ENCODE results near the gene CA10.

DNA sequence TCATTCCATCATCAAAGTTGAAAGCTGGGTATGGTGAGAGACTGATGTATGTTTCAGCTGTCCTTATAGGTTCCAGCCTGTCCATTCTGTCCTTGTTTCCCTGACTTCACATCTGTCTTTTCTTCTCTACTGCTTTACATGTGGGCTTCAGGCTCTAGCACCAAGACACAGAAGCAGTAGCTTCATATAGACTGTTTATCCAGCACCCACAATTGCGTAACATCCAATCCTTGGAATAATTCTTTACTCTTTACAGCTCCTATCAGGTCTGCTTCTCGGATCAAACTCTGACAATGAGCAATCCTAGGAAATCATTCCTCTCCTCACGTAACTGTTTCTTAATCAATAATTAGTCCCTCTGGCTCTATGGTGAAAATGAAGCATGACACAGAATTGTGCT lies 158.9 kb downstream of the CA10 start:
- TF ChIP-seq, protein P1, sequence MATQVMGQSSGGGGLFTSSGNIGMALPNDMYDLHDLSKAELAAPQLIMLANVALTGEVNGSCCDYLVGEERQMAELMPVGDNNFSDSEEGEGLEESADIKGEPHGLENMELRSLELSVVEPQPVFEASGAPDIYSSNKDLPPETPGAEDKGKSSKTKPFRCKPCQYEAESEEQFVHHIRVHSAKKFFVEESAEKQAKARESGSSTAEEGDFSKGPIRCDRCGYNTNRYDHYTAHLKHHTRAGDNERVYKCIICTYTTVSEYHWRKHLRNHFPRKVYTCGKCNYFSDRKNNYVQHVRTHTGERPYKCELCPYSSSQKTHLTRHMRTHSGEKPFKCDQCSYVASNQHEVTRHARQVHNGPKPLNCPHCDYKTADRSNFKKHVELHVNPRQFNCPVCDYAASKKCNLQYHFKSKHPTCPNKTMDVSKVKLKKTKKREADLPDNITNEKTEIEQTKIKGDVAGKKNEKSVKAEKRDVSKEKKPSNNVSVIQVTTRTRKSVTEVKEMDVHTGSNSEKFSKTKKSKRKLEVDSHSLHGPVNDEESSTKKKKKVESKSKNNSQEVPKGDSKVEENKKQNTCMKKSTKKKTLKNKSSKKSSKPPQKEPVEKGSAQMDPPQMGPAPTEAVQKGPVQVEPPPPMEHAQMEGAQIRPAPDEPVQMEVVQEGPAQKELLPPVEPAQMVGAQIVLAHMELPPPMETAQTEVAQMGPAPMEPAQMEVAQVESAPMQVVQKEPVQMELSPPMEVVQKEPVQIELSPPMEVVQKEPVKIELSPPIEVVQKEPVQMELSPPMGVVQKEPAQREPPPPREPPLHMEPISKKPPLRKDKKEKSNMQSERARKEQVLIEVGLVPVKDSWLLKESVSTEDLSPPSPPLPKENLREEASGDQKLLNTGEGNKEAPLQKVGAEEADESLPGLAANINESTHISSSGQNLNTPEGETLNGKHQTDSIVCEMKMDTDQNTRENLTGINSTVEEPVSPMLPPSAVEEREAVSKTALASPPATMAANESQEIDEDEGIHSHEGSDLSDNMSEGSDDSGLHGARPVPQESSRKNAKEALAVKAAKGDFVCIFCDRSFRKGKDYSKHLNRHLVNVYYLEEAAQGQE (IDR thresholded peaks at IDR 0.05; ENCODE audit: insufficient read depth in 1 of 2, low read depth in 2 of 2, low read length in 2 of 2): no peak
- TF ChIP-seq POLR2AphosphoS5 (IDR thresholded peaks at IDR 0.05; ENCODE audit: low read depth, low read length) (no peak), TAF1 (IDR thresholded peaks at IDR 0.05; ENCODE audit: borderline replicate concordance, insufficient read depth, low read length) (no peak), SIN3A (IDR thresholded peaks at IDR 0.05; ENCODE audit: borderline replicate concordance, insufficient read depth, low read length) (no peak)

Data from PFSK-1 (cell line).